ENCODE measurements around the gene HIP1. TPM values are rescaled to one million over a fixed set of nuclear protein-coding genes. Genes with fewer than 3 reads are reported as not detected.

HIP1 gene
- total and polyA plus RNA-seq, 9 of the 15 experiments (the other 6 are each of a cell fraction or from before 2014, with no cell fraction given), result 2.4 to 13.7 (median 9.5) TPM

GRCh38 chr7:75663302-75663907 lies 75.3 kb downstream of the HIP1 start (continued):
- TF ChIP-seq MNT (conservative IDR thresholded peaks at IDR 0.05) (peak in 1 of 2 experiments; percentile 34; a peak in 1 of 4 replicates), SP1 (CRISPR knock-in tag; IDR thresholded peaks at IDR 0.05) (peak; percentile 25; the same call in 1 of the 2 replicates), TRIM24 (IDR thresholded peaks at IDR 0.05) (peak; percentile 69 to 78; a peak in 3 of 4 replicates), ARNT (IDR thresholded peaks at IDR 0.05) (peak in 1 of 2 experiments; percentile 55; a peak in 1 of 4 replicates), CHD1 (IDR thresholded peaks at IDR 0.05; ENCODE audit: low read length) (no peak), ATF6 (CRISPR knock-in tag; IDR thresholded peaks at IDR 0.05) (no peak), CC2D1A (IDR thresholded peaks at IDR 0.05) (peak; percentile 47; the same call in 1 of the 2 replicates), HMGN3 (IDR thresholded peaks at IDR 0.05; ENCODE audit: borderline replicate concordance, extremely low read depth, insufficient read length, low read depth, low read length) (no peak), SMARCC2 (IDR thresholded peaks at IDR 0.05; ENCODE audit: low read depth) (peak; percentile 72; the same call in 1 of the 2 replicates), USF1 (CRISPR knock-in tag; IDR thresholded peaks at IDR 0.05) (0 out of 2 replicates have a peak, but pooled peaks have one; percentile 12), ZNF184 (CRISPR knock-in tag; IDR thresholded peaks at IDR 0.05) (no peak), KLF10 (CRISPR knock-in tag; IDR thresholded peaks at IDR 0.05) (no peak), GATAD2B (IDR thresholded peaks at IDR 0.05; ENCODE audit: borderline replicate concordance) (0 out of 2 replicates have a peak, but pooled peaks have one; percentile 52), MAFK (IDR thresholded peaks at IDR 0.05; ENCODE audit: low read length) (peak; percentile 74; the same call in 1 of the 2 replicates), SETDB1 (IDR thresholded peaks at IDR 0.05; ENCODE audit: low read length) (no peak)
- TF ChIP-seq, protein P1, sequence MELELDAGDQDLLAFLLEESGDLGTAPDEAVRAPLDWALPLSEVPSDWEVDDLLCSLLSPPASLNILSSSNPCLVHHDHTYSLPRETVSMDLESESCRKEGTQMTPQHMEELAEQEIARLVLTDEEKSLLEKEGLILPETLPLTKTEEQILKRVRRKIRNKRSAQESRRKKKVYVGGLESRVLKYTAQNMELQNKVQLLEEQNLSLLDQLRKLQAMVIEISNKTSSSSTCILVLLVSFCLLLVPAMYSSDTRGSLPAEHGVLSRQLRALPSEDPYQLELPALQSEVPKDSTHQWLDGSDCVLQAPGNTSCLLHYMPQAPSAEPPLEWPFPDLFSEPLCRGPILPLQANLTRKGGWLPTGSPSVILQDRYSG (tag; conservative IDR thresholded peaks at IDR 0.05; ENCODE audit: low read depth), result 0 out of 2 replicates have a peak, but pooled peaks have one; percentile 16
- TF ChIP-seq, protein P2, sequence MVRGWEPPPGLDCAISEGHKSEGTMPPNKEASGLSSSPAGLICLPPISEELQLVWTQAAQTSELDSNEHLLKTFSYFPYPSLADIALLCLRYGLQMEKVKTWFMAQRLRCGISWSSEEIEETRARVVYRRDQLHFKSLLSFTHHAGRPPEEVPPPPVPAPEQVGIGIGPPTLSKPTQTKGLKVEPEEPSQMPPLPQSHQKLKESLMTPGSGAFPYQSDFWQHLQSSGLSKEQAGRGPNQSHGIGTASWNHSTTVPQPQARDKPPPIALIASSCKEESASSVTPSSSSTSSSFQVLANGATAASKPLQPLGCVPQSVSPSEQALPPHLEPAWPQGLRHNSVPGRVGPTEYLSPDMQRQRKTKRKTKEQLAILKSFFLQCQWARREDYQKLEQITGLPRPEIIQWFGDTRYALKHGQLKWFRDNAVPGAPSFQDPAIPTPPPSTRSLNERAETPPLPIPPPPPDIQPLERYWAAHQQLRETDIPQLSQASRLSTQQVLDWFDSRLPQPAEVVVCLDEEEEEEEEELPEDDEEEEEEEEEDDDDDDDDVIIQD (CRISPR knock-in tag; IDR thresholded peaks at IDR 0.05), result no peak
- TF ChIP-seq, protein P3, sequence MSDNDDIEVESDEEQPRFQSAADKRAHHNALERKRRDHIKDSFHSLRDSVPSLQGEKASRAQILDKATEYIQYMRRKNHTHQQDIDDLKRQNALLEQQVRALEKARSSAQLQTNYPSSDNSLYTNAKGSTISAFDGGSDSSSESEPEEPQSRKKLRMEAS (CRISPR knock-in tag; IDR thresholded peaks at IDR 0.05), result peak; percentile 22; the same call in 1 of the 2 replicates
- TF ChIP-seq, protein P4, sequence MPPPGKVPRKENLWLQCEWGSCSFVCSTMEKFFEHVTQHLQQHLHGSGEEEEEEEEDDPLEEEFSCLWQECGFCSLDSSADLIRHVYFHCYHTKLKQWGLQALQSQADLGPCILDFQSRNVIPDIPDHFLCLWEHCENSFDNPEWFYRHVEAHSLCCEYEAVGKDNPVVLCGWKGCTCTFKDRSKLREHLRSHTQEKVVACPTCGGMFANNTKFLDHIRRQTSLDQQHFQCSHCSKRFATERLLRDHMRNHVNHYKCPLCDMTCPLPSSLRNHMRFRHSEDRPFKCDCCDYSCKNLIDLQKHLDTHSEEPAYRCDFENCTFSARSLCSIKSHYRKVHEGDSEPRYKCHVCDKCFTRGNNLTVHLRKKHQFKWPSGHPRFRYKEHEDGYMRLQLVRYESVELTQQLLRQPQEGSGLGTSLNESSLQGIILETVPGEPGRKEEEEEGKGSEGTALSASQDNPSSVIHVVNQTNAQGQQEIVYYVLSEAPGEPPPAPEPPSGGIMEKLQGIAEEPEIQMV (tag; conservative IDR thresholded peaks at IDR 0.05; ENCODE audit: low read depth), result no peak
